HG03442 (cell line): ENCODE results near the gene ELFN2.

ENCODE experiments used
- ATAC-seq: cut with Tn5 transposase; IDR thresholded peaks from one replicate; pipeline ENCODE4 v1.9.1; 2021; ENCODE audit warnings: mild to moderate bottlenecking, moderate library complexity; ENCODE audit not compliant: unreplicated experiment

ELFN2 gene

DNA sequence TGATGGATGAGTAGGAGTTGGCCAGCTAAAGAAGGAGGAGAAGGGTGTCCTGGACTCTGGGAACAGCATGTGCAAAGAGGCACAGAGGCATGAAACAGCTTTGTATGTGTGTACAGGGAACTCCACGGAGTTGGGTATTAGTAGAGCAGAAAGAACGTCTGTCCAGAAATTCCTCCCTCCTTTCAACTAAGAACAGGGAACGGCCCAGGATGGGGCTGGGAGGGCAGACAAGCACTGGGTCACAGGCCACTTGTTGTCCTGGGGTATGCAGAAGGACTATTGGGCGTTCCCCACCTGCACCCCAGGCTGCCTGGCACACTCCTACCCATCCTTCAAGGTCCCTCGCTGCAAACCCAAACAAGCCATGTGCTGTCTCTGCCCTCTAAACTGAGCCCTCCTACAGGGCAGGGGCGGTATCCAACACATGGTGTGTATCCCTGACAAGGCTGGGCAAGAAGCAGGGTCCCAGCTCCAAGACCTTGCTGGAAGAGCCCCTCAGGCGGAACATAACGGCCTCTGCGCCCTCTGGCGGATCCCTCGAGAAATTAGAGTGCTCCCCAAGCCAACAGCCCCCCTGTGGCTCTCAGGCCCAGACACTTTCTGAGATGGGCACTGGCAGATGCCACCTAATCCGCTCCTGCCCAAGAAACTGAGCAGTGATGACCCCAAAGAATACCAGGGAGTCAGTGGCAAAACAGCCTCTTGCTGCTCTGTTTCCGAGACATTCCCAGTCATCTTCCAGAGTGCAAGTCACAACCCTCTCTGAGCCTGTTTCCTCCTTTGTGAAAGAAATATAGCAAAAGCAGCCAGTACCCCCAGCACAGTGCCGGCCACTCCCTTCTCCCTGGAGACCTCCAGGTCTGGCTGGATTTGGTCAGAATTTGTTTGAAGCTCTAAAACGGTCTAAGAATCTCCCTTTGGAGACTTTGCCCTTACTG, 1.6 kb upstream of the ELFN2 start:
- no peak for ATAC-seq

DNA sequence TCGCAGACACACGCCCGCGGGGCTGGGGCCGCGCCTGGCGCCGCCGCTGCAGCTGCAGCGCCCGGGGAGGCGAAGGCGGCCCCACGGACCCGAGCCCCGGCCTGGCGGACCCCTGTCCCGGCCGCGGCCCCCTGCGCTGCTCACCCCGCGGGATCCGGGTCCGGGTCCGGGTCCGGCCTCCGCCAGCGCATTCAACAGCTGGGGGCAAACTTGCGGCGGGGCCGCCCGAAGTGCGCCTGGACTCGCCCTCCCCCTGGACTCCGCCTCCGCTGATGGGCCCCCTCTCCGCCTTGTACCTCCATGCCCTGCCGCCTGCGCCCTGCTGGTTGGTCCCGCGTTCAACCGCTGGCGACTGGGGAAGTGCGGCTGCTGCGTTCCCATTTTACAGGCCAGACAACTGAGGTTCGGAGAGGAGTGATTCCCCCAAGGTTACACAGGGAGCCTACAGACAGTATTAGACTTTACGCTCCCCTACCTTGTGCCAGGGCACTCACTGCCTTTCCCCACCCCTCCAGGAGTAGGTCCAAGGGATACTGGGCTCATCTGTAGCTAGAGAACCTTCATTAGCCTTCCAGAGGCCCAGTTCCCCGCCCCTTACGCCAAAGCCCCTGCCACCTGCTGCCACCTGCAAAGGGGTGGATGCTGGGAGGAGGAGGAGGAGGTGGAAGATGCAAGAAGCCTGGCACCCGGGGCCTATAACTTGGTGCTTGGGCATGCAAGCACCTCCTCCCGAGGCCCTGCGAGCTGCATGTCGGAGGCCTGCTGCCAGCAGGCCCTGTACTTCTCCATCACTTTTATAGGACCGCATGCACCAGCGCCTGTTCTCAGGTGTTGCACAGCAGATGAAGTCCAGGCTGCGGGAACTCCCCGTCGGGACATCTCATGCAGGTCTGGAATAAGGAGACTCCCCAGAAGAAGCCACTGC, 694 bp upstream of the ELFN2 start:
- ATAC-seq: no peak

DNA sequence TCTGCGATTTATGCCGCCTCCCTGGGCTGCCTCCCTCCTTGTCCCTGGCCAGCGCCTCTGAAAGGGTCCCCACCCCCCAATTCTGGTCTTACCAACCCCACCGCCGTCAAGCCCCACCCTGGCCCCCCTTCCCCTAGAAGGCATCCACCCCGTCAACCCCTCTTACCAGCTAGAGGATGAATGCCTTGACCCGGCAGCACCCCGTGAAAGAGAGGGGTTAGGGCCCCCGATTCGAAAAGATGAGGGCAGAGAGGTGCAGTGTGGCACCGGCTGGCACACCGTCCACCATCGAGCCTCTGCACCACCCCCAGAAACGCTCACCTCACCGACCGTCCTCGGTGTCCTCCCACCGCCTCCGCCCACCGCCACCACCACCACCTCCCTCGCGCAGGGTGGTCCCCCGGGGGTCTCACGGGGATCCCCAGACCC, 559 bp downstream of the ELFN2 start:
- ATAC-seq: no peak

DNA sequence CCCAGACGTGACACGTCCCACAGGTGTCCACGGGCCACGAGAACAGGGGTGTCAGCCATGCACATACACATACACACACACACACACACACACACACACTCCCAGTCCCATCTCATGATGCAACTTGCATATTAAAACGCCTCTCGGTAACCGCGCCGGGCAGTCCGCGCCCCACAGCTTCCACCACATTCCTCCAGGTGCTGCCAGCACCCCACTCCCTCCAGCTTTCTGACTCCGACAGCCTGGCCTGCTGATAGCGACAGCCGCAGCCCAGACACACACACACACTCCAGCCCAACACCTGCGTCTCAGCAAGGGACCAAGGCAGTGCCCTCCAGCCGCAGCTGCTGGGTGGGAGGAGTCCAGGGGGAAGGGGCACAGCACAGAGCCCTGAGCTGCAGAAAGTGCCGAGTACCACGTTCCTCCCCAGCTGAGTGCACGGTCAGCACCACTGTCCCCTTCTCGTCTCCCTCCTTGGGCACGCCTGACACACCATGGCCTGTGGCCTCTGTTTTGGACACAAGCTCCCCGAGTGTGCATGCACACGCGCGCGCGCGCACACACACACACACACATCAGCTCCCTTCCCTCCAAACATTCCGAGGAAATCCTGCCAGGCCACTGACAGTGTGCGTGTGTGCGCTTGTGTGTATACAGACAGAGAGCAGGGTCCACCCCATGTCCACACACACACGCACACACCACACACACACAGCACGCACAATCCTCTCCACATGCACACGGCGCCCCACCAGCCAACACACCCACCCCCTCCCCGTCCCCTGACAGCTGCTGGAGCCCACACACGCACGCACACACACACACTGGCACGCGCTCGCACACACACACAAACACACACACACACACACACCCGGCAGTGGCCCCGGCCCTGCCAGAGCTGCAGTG, 1.2 kb downstream of the ELFN2 start:
- ATAC-seq: no peak

DNA sequence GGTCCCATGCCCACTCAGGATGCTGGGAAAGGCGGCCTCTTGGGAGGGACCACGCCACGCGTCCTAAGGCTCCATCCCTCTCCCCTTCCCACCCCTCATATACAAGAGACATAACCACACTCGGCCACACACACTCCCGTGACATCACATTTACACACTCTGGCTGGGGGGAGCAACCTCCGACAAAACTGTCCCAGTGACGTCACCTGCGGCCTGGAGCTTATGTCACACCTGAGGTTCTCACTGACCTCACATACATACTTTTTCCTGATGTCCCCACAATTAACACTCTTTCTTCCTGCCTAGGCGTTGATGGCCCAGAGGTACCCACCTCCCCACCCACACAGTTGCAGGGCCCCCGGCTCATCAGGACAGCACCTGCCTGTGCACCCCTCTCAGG, 1.9 kb downstream of the ELFN2 start:
- ATAC-seq: no peak

DNA sequence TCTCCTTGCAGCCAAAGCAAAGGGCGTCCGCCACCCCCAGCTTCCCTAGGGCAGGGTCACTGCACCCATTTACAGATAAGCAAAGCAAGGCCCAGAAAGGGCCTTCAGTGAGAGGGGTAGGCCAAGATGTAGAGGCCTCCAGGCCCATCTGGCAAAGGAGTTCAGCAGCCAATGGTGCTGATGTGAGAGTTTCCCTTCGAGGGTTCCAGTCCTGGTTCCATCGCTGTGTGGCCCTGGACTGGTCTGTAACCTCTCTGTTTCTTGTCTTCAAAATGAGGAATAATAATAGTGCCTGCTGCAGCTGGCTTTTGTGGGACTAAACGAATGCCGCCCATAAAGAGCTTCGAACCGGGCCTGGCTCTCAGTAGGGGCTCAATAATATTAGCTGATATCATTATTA, 4.0 kb downstream of the ELFN2 start:
- ATAC-seq: no peak

DNA sequence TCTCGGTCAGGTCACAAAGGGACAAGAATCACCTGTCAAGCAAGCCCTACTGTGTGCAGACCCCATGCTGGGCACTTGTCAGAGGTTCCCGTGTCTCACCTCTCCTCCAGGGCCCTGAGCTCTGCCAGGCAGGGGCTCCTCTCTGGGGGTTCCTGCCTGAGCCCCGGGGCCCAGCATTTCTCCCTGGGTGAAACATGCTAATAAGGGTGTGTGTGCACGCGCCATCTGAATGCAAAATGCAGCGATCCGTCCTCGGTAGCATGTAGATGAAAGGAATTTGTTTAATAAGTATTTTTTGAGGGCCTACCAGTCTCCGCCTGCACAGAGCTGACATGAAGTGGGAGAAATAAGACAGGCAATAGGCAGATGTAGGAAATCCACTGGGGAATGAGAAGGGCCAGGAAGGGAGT, 5.8 kb downstream of the ELFN2 start:
- no peak for ATAC-seq

DNA sequence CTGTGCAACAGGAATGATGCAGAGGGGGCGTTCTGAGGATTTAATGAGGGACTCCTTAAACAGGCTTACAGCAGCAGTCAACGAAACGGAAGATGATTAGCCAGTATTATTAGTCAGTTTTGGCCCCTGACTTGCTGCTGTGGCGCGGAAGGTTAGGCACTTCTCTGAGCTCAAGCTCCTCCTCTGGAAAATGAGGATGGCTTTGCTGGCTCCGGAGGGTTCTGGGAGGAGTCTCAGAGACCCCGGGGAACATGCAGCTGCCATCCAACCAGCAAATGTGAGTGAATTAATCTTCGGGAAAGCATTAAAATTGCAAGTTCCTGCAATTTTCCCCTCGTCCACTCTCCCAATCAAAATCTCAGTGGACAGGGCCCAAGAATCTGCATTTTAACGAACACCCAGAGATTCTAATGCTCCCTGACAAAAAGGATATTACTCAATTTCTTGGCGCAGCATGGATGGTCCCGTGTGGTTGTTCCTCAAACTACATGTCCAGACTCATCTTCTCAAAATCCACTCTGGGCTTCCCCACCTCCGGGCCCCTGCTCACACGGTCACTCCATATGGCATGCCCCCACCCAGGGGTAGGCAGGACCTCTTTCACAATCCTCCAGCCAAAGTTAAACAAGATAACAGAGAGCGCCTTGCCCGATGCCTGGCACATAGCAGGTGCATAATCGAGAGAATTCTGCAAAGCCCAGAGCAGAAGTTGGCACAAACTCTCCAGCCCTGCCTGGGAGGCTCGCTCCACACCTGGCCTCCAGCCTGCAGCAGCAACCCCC, 6.4 kb downstream of the ELFN2 start:
- no peak for ATAC-seq

DNA sequence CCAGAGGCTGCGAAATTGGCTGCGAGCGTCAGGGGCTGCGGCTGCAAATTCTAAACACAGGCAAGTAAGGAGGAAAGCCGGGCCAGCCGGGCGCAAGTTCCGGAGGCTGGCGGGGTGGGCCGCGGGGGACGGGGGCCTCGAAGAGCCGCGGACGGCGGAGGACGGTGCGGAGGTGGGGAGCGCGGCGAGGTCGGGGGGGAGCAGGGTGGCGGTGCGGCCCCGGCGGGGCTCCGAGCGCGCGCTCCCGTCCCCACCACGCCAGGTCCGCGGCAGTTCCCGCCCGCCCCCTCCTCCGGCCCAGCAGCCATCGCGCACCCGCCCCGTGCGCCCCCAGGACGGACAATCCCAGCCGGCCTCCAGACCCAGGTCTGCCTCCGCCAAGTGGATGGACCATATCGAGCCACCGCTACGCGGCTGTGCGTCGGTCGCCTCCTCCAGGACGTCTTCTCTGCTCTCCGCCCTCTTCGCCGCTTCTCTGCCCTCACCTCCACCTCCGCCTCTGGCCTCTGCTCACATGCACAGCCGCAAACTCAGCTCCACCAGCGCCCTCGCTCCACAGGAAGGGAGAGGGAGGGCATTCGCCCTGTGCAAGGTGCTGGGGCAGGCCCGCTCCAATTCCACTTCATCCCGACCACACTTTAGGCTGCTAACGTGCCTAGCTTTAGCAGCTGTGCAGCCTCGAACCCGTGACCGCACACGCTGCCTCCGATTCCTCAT, 7.2 kb downstream of the ELFN2 start:
- no peak for ATAC-seq

DNA sequence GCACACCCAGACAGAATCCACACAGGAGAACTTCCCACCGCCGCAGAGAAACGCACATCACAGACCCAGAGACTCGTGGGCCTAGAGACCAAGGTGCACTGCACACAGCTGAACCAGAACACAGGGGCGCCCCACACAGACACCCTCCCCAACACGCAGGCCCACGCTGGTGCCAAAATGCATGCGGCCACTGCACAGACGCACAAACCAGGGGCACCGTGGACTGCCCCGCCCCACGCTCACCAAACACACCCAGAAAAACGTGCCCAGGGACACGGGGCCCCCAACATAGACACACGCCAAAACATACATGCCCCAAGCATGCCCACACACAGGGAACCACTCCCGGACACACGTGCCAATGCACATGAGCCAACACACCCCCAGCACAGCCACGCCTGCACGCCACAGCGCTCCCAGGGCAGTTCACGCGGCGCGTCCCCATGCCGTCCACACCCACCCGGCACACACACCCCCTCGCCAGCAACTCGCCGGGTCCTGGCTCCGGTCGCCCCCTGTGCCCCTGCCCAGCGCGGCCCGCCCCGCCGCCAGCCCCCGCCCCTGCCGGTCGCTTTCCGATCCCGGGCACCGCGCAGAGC, 7.8 kb downstream of the ELFN2 start:
- ATAC-seq: no peak

DNA sequence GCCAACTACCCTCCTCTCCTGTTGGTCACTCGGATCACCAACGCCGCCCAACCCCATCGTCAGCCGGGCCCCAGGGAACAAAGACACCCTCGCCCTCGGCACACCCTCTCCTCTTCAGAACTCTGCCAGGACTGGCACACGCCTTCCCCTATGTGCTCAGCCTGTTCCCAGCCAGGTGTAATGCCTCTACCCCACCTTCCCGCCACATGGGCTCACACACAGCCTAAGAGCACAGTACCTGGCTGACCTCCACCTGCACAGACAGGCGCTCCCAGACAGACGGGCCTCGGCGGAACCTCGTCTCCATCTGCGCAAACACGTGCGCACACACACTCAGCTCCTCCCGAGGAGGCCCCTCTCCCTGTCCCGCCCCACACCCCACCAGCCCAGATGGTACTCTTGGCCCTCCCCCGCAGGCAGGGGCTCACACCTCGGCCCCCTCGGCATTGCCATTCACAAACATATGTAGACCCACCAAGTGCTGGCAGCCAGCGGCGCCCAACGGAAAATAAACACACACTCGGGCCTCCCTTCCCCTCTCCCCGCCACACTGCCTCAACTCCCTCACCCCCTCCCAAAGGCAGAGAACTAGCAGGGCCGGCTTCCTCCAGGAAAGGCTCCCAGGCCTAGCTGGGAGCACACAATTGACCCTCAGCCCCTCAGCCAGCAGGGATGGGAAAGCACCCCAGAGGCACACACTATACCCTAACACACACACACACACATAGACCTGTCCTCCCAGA, 8.5 kb downstream of the ELFN2 start:
- ATAC-seq: no peak

DNA sequence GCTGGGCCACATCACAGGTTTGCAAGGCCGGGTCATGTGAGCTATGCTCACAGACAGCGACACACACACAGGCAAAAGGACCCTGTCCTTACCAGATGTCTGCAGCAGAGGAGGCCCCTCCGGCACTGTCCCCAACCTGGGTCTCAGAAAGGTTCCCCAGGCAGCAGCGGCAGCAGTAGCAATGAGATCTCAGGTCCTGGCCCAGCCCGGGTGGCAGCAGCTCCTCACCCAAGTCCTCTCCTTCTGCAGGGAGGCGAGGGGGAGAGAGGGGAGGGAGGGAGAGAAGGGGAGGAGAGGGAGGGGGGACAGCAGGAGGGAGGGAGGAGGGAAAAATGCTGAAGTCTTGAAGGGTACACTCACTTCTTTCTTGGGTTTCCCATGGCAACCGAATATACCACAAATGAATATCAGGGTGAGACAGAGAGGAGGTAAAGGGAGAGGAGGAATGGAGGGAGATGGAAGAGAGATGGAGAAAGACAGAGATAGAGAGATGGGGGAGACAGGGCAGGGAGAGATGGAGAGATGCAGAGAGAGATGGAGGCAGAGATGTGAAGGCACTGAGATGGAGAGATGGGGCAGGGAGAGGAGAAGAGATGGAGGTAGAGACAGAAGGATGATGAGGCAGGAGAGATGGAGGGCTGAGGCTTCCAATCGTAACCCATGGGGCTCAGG, 9.5 kb downstream of the ELFN2 start:
- no peak for ATAC-seq

DNA sequence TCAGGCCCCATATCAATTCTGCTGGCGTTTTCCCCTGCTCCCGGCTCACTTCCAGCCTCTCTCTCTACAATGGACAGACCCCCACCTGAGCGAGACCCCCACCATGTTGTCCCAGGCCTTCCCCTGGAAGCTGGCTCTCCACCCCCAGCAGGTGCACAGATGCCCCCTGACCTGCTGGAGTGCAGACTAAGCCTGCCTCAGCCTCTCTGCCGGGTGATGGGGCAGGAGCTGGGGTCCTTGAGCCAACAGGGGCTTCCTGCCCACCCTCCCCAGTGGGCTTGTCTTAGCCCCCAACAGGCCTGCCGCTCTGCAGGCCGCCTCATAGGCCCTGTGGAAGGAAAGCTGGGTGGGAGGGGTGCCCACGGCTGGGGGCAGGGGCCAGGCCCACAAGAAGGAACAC, 10.0 kb downstream of the ELFN2 start:
- no peak for ATAC-seq

DNA sequence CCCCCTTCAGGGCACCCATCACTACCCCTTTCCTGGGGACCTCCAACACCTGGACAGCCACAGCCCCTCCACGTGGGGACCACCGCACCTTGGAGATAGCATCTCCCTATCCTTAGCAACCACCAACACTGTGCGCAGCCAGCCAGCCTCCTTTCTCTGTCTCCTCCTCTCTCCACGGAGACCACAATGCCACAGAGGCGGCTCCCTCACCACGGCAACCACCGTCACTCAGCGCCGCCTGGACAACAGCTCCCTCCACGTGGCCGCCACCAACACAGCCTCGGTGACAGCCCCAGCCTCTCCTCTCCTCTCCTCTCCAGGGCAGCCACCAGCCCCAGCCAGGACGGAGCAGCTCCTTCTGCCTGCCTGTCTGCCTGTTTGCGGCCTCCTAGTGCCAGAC, 10.5 kb downstream of the ELFN2 start:
- ATAC-seq: no peak

DNA sequence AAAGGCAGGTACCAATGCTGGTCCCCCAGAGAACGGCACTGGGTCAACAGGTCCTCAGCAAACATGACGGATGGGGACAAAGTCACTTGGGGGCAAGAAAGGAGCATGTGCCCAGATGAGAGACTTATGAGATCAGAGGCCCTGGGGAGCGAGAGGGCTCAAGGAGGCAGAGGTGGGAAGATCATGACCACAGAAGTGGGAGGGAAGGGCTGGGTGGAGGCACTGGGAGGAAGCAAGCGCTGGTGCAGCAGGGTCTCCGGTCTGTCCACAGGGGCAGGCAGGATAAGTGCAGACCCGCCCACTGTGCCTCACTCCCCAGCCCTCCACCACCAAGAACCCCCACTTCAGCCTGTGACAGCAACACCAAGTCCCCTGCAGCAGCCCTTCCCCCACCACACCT, 10.9 kb downstream of the ELFN2 start:
- no peak for ATAC-seq

DNA sequence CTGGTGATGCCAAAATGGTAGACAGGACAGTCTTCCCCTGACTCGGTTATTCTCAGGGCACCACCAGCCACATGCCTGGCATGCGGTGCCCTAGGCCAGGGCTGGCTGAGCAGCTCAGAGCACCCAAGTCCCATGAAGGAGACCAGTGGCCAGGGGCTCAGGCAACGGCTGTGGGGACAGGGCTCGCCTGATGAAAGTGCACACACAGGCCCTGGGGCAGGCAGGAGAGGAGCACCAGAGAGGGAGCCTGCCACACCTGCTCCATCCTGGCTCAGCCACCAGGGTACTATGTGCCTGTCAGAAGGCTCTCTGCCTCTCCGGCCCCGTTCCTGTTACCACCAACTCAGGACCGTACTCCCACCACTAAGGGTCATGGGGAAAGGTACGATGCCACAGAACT, 12.1 kb downstream of the ELFN2 start:
- no peak for ATAC-seq

DNA sequence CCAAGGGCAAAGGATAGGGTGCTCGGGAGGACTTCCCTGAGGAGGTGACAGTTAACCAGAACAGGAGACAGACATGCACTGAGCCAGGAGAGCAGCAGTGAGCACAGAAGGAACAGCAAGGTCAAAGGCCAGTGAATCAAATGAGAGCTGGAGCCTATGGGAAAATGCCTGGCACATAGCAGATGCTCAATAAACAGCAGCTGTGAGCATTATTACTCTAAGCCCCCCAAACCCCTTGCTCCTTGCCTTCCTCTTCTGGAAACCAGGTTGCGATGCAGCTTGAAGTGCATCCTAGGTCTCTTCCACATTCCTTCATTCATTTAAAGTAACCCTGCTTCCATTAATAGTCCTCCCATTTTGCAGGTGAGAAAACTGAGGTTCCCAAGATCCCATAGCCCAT, 13.0 kb downstream of the ELFN2 start:
- ATAC-seq: no peak

DNA sequence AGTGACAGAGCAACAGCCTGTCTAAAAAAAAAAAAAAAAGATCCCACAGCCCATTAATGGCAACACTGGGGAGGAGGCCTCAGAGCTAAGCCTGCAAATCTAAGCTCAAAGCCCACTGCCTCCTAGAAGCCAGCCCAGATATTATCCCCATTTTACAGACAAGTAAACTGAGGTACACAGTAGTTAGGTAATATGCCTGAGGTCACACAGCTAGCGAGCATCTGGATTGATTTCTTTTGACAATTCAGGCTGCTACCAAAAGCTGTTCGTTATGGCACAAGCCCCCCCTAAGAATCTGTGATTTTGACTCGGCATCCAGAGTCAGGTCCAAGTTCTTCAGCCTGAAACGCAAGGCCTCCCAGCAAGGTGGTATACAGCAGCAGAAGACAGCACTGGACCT, 13.7 kb downstream of the ELFN2 start:
- no peak for ATAC-seq
